Midbrain (tissue), 1 donor: Measurements from ENCODE around the gene CBX6.

ENCODE experiments used
- DNase-seq: peaks from one replicate; lab custom pipeline; 2025; lab: John Stamatoyannopoulos, UW

The CBX6 gene

GRCh38 chr22:38819387-38819940 is 52.6 kb downstream of the CBX6 start:
- DNase-seq: no peak

- DNase-seq: no peak
Observed at GRCh38 chr22:38817196-38817595, 54.8 kb downstream of the CBX6 start.

GRCh38 chr22:38815842-38816241 is 56.2 kb downstream of the CBX6 start:
- DNase-seq: no peak
